ENCODE results near the gene MTFP1.
"Not testable (repeated sequence)": the region's sequence is repeated elsewhere in the genome, so short reads cannot be mapped to it uniquely, and the experiment has no call there.

Gene MTFP1

GRCh38 chr22:30402766-30403104, 22.8 kb upstream of the MTFP1 start:
- H2BK15ac ChIP-seq (ENCODE audit: low read depth, poor library complexity, severe bottlenecking); H2BK5ac ChIP-seq (ENCODE audit: low read depth, low read length, poor library complexity, severe bottlenecking): not testable (repeated sequence)
- WGBS, result 98% methylated on average over 5 of the region's 5 CpGs

DNA sequence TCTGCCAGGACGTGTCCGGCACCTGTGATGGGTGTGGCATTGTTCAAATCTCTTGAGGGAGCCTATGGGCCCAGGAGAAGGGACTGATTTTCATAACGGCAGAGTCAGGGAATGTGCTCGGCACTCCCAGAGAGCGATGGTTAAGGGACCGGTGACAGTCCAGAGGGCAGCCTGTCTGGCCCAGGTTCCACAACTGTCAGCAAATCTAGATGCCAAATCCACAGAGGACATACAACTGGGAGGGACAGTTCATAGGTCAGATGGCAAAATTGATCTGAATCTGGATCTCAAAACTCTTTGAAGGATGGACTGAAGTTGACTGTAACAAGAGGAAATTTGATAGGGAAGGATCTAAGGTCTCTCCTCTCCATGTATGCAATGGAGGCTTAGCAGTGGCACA, 21.3 kb upstream of the MTFP1 start:
- no peak overlapping the region for H3K4ac ChIP-seq (ENCODE audit: low read depth in 1 of 2, low read length in 2 of 2)
- H3K4me3 ChIP-seq (ENCODE audit: insufficient read depth in 1 of 2, low read depth in 1 of 2, low read length in 2 of 2), result no peak overlapping the region
- H2BK5ac ChIP-seq (ENCODE audit: low read depth, low read length, poor library complexity, severe bottlenecking), result no peak overlapping the region
- H3K4me2 ChIP-seq (ENCODE audit: low read length, poor library complexity, severe bottlenecking), result no peak overlapping the region
- H3K4me1 ChIP-seq (ENCODE audit: control insufficient read depth, insufficient read depth, low read depth, low read length), result peaks cover 5% of the 10 kb centered on the region
- H2AFZ ChIP-seq (ENCODE audit: low read depth, low read length), result no peak overlapping the region
- DNase-seq, result no peak
- H2BK15ac ChIP-seq (ENCODE audit: low read depth, poor library complexity, severe bottlenecking), result no peak overlapping the region
- H3K9me3 ChIP-seq (ENCODE audit: control insufficient read depth, low read length), result no peaks in the 10 kb centered on the region
- peaks cover 35 to 39% of the 10 kb centered on the region in 2 experiments for H3K36me3 ChIP-seq (ENCODE audit: control insufficient read depth in 1 of 2, insufficient read depth in 2 of 2, low read depth in 1 of 2, low read length in 2 of 2)
- H3K14ac ChIP-seq (ENCODE audit: low read length in 2 of 2), result no peak overlapping the region
- peaks cover 29% of the 10 kb centered on the region for H3K79me1 ChIP-seq (replicated peaks; ENCODE audit: low read length, poor library complexity, severe bottlenecking)
- H2AK5ac ChIP-seq (ENCODE audit: low read length, severe bottlenecking), result no peak overlapping the region
- H3K27me3 ChIP-seq (ENCODE audit: control insufficient read depth in 1 of 2, insufficient read depth in 1 of 2, low read length in 2 of 2), result no peaks in the 10 kb centered on the region
- 86% methylated on average over 6 of the region's 6 CpGs for WGBS
- H4K91ac ChIP-seq (ENCODE audit: low read length), result no peak overlapping the region
- H2BK12ac ChIP-seq (ENCODE audit: low read length in 2 of 2), result no peak overlapping the region
- no peak overlapping the region for H2BK120ac ChIP-seq (ENCODE audit: low read depth, low read length)
- H3K9ac ChIP-seq (ENCODE audit: low read length), result no peak overlapping the region
- H3K18ac ChIP-seq (ENCODE audit: low read depth in 1 of 2, low read length in 2 of 2), result no peak overlapping the region
- H4K8ac ChIP-seq (ENCODE audit: low read length), result no peak overlapping the region
- no peak overlapping the region for H3K23ac ChIP-seq (ENCODE audit: low read length in 2 of 2)
- H3K27ac ChIP-seq (ENCODE audit: low read length, poor library complexity, severe bottlenecking), result no peak overlapping the region

More at GRCh38 chr22:30402766-30403104, 22.8 kb upstream of the MTFP1 start:
- DNase-seq; H4K91ac ChIP-seq (ENCODE audit: low read length); H3K9ac ChIP-seq (ENCODE audit: low read length); H4K8ac ChIP-seq (ENCODE audit: low read length); H3K4me3 ChIP-seq (ENCODE audit: insufficient read depth in 1 of 2, low read depth in 1 of 2, low read length in 2 of 2); H3K9me3 ChIP-seq (ENCODE audit: control insufficient read depth, low read length); H2BK120ac ChIP-seq (ENCODE audit: low read depth, low read length); H3K18ac ChIP-seq (ENCODE audit: low read depth in 1 of 2, low read length in 2 of 2); H3K27me3 ChIP-seq (ENCODE audit: control insufficient read depth in 1 of 2, insufficient read depth in 1 of 2, low read length in 2 of 2); H2AK5ac ChIP-seq (ENCODE audit: low read length, severe bottlenecking); H3K14ac ChIP-seq (ENCODE audit: low read length in 2 of 2); H2AFZ ChIP-seq (ENCODE audit: low read depth, low read length); H3K4me2 ChIP-seq (ENCODE audit: low read length, poor library complexity, severe bottlenecking); H3K27ac ChIP-seq (ENCODE audit: low read length, poor library complexity, severe bottlenecking); H2BK12ac ChIP-seq (ENCODE audit: low read length in 2 of 2); H3K23ac ChIP-seq (ENCODE audit: low read length in 2 of 2); H3K4ac ChIP-seq (ENCODE audit: low read depth in 1 of 2, low read length in 2 of 2): not testable (repeated sequence)
- peaks cover 23 to 28% of the 10 kb centered on the region in 2 experiments for H3K36me3 ChIP-seq (ENCODE audit: control insufficient read depth in 1 of 2, insufficient read depth in 2 of 2, low read depth in 1 of 2, low read length in 2 of 2)
- peaks cover 38% of the 10 kb centered on the region for H3K79me1 ChIP-seq (replicated peaks; ENCODE audit: low read length, poor library complexity, severe bottlenecking)
- H3K4me1 ChIP-seq (ENCODE audit: control insufficient read depth, insufficient read depth, low read depth, low read length), result peaks cover 15% of the 10 kb centered on the region

DNA sequence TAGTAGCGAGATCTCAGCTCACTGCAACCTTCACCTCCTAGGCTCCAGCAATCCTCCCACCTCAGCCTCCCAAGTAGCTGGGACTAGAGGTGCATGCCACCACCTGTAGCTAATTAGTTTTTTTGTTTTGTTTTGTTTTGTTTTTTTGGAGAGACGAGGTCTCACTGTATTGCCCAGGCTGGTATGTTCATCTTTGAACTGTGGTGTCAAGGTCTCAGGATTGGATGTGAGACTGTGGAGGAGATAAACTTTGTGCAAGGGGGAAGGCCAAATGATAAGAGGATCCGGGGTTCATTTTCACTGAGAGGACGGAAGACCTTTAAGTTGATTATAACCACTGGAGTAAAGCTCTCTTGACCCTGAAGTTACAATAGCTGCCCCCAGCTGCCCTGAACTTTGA, 19.8 kb upstream of the MTFP1 start:
- Histone ChIP-seq H3K4me2 (ENCODE audit: low read length, poor library complexity, severe bottlenecking) (no peak overlapping the region), H3K9me3 (ENCODE audit: control insufficient read depth, low read length) (no peaks in the 10 kb centered on the region), H3K18ac (ENCODE audit: low read depth in 1 of 2, low read length in 2 of 2) (no peak overlapping the region), H3K4ac (ENCODE audit: low read depth in 1 of 2, low read length in 2 of 2) (no peak overlapping the region), H4K8ac (ENCODE audit: low read length) (no peak overlapping the region), H2BK5ac (ENCODE audit: low read depth, low read length, poor library complexity, severe bottlenecking) (no peak overlapping the region), H3K14ac (ENCODE audit: low read length in 2 of 2) (no peak overlapping the region), H2BK12ac (ENCODE audit: low read length in 2 of 2) (no peak overlapping the region), H2BK120ac (ENCODE audit: low read depth, low read length) (no peak overlapping the region), H2AK5ac (ENCODE audit: low read length, severe bottlenecking) (no peak overlapping the region), H3K27me3 (ENCODE audit: control insufficient read depth in 1 of 2, insufficient read depth in 1 of 2, low read length in 2 of 2) (no peaks in the 10 kb centered on the region), H3K9ac (ENCODE audit: low read length) (no peak overlapping the region), H3K4me3 (ENCODE audit: insufficient read depth in 1 of 2, low read depth in 1 of 2, low read length in 2 of 2) (no peak overlapping the region), H3K4me1 (ENCODE audit: control insufficient read depth, insufficient read depth, low read depth, low read length) (peaks cover 5% of the 10 kb centered on the region), H2AFZ (ENCODE audit: low read depth, low read length) (no peak overlapping the region), H3K79me1 (replicated peaks; ENCODE audit: low read length, poor library complexity, severe bottlenecking) (peaks cover 21% of the 10 kb centered on the region), H3K36me3 (ENCODE audit: control insufficient read depth in 1 of 2, insufficient read depth in 2 of 2, low read depth in 1 of 2, low read length in 2 of 2) (peaks cover 47 to 49% of the 10 kb centered on the region in 2 experiments), H3K23ac (ENCODE audit: low read length in 2 of 2) (no peak overlapping the region), H3K27ac (ENCODE audit: low read length, poor library complexity, severe bottlenecking) (no peak overlapping the region), H2BK15ac (ENCODE audit: low read depth, poor library complexity, severe bottlenecking) (no peak overlapping the region), H4K91ac (ENCODE audit: low read length) (no peak overlapping the region)
- WGBS, result 88% methylated on average over 3 of the region's 4 CpGs
- no peak for DNase-seq

- Histone ChIP-seq H3K27me3 (ENCODE audit: control insufficient read depth in 1 of 2, insufficient read depth in 1 of 2, low read length in 2 of 2) (no peaks in the 10 kb centered on the region), H3K4ac (ENCODE audit: low read depth in 1 of 2, low read length in 2 of 2) (no peak overlapping the region), H2BK15ac (ENCODE audit: low read depth, poor library complexity, severe bottlenecking) (no peak overlapping the region), H3K27ac (ENCODE audit: low read length, poor library complexity, severe bottlenecking) (no peak overlapping the region), H3K9ac (ENCODE audit: low read length) (no peak overlapping the region), H2AFZ (ENCODE audit: low read depth, low read length) (no peak overlapping the region), H3K4me2 (ENCODE audit: low read length, poor library complexity, severe bottlenecking) (no peak overlapping the region), H3K79me1 (replicated peaks; ENCODE audit: low read length, poor library complexity, severe bottlenecking) (peaks cover 21% of the 10 kb centered on the region), H2BK12ac (ENCODE audit: low read length in 2 of 2) (no peak overlapping the region), H3K14ac (ENCODE audit: low read length in 2 of 2) (no peak overlapping the region), H3K4me1 (ENCODE audit: control insufficient read depth, insufficient read depth, low read depth, low read length) (peaks cover 5% of the 10 kb centered on the region), H4K91ac (ENCODE audit: low read length) (no peak overlapping the region), H3K9me3 (ENCODE audit: control insufficient read depth, low read length) (no peaks in the 10 kb centered on the region), H2BK120ac (ENCODE audit: low read depth, low read length) (no peak overlapping the region), H3K4me3 (ENCODE audit: insufficient read depth in 1 of 2, low read depth in 1 of 2, low read length in 2 of 2) (no peak overlapping the region), H2AK5ac (ENCODE audit: low read length, severe bottlenecking) (no peak overlapping the region), H3K23ac (ENCODE audit: low read length in 2 of 2) (no peak overlapping the region), H4K8ac (ENCODE audit: low read length) (no peak overlapping the region), H3K36me3 (ENCODE audit: control insufficient read depth in 1 of 2, insufficient read depth in 2 of 2, low read depth in 1 of 2, low read length in 2 of 2) (peaks cover 49 to 52% of the 10 kb centered on the region in 2 experiments), H2BK5ac (ENCODE audit: low read depth, low read length, poor library complexity, severe bottlenecking) (no peak overlapping the region), H3K18ac (ENCODE audit: low read depth in 1 of 2, low read length in 2 of 2) (no peak overlapping the region)
- 95% methylated on average over 6 of the region's 6 CpGs for WGBS
- DNase-seq, result no peak
Measured at GRCh38 chr22:30406400-30406799, 19.2 kb upstream of the MTFP1 start.

Measured in mesenchymal stem cell (in vitro differentiated cells and primary cell).